Muscle layer of duodenum (tissue), 2 donors: ENCODE data around the gene PSMB4.
"Not testable (repeated sequence)": the region's sequence is repeated elsewhere in the genome, so short reads cannot be mapped to it uniquely, and the experiment has no call there.

Source experiments
- H3K27ac ChIP-seq: one replicate; pipeline ENCODE4 v1.7.0; 2013; ENCODE audit warnings: mild to moderate bottlenecking, low read length
- H3K27me3 ChIP-seq: one replicate; pipeline ENCODE4 v1.7.0; 2013; ENCODE audit warnings: low read depth, mild to moderate bottlenecking, control low read depth, low read length
- H3K36me3 ChIP-seq, 2 donors: one replicate each; pipeline ENCODE4 v1.7.0; 2013; ENCODE audit warnings: low read length in 2 of 2, control low read depth in 1 of 2, mild to moderate bottlenecking in 1 of 2; ENCODE audit not compliant: insufficient read depth in 2 of 2, control insufficient read depth in 1 of 2
- H3K4me1 ChIP-seq, 2 donors: one replicate each; pipeline ENCODE4 v1.7.0; 2013; ENCODE audit warnings: low read length in 2 of 2, mild to moderate bottlenecking in 2 of 2, control low read depth in 1 of 2, moderate library complexity in 1 of 2; ENCODE audit not compliant: insufficient read depth in 2 of 2, control insufficient read depth in 1 of 2
- H3K4me3 ChIP-seq, 2 donors: one replicate each; pipeline ENCODE4 v1.7.0; 2013; ENCODE audit warnings: low read length in 2 of 2, low read depth in 1 of 2, mild to moderate bottlenecking in 1 of 2
- H3K9me3 ChIP-seq, 2 donors: one replicate each; pipeline ENCODE4 v1.7.0; 2013; ENCODE audit warnings: low read length in 2 of 2, control low read depth in 1 of 2, mild to moderate bottlenecking in 1 of 2; ENCODE audit not compliant: control insufficient read depth in 1 of 2
- donor health status: healthy.

PSMB4 gene

DNA sequence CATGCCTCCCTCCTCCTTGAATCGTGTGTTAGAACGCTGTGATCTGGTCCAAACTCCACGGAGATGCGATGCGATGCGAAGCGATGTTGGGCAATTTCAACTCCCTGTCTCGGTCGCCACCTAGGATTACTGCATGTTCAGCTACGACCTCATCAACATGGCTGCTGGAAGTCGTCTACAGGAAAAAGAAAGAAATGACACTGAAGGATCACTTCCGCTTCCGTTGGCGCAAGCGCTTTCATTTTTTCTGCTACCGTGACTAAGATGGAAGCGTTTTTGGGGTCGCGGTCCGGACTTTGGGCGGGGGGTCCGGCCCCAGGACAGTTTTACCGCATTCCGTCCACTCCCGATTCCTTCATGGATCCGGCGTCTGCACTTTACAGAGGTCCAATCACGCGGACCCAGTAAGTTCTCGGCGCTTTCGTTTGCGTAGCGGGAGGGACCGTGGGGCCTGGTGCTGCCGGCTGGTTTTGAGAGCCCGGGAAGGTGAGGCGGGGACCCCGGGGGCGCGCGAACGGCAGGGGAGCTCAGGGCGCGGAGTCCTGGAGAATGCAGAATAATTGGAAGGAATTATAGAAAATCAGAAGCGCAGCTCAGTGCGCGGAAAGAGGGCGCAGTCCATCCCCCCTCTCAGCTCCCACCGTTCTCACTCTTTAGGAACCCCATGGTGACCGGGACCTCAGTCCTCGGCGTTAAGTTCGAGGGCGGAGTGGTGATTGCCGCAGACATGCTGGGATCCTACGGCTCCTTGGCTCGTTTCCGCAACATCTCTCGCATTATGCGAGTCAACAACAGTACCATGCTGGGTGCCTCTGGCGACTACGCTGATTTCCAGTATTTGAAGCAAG is at the start of gene PSMB4:
Gene PSMB4, plus strand, starts transcription at position 250 of the 848 bp plus-strand sequence. Its CDS starts 15 bp downstream, at position 265.
- Histone ChIP-seq H3K4me1 (peaks cover 11 to 14% of the 10 kb centered on the region in 2 donors), H3K27me3 (no peaks in the 10 kb centered on the region), H3K36me3 (peaks cover 28 to 31% of the 10 kb centered on the region in 2 donors), H3K9me3 (no peaks in the 10 kb centered on the region), H3K4me3 (peak within 1 kb of the TSS; percentile 82 to 88), H3K27ac (peak within 1 kb of the TSS; percentile 85)

GRCh38 chr1:151350323-151350722 is 49.0 kb upstream of the PSMB4 start:
- H3K36me3 ChIP-seq, H3K9me3 ChIP-seq, H3K27ac ChIP-seq, H3K27me3 ChIP-seq, H3K4me3 ChIP-seq: not testable (repeated sequence)
- H3K4me1 ChIP-seq: peaks cover 8 to 10% of the 10 kb centered on the region in 2 donors

GRCh38 chr1:151352021-151352718 is 47.2 kb upstream of the PSMB4 start:
- Histone ChIP-seq H3K27ac (no peak overlapping the region), H3K4me3 (no peak overlapping the region), H3K36me3 (no peaks in the 10 kb centered on the region), H3K9me3 (no peaks in the 10 kb centered on the region), H3K27me3 (no peaks in the 10 kb centered on the region), H3K4me1 (no peaks in the 10 kb centered on the region)

DNA sequence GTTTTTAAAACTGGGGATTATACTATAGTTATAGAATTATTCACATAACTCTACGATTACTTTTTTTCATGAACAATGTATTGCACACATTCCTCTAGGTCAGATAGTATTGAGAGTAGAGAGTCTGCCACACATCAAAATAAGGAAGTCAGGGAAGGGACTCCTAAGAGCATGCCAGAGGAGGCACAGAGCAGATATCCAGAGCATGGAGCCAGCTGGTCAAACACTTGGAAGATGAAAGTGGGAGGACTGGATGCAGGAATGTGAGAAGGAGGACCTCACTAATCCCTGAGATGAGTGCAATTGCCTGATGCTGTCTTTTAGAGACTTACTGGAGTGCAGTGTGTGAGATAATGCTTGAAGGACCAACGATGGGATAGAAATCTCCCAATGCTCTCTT is 42.7 kb upstream of the PSMB4 start:
- Histone ChIP-seq H3K36me3 (no peaks in the 10 kb centered on the region), H3K9me3 (no peaks in the 10 kb centered on the region), H3K4me1 (no peaks in the 10 kb centered on the region), H3K27me3 (no peaks in the 10 kb centered on the region), H3K27ac (no peak overlapping the region), H3K4me3 (no peak overlapping the region)

DNA sequence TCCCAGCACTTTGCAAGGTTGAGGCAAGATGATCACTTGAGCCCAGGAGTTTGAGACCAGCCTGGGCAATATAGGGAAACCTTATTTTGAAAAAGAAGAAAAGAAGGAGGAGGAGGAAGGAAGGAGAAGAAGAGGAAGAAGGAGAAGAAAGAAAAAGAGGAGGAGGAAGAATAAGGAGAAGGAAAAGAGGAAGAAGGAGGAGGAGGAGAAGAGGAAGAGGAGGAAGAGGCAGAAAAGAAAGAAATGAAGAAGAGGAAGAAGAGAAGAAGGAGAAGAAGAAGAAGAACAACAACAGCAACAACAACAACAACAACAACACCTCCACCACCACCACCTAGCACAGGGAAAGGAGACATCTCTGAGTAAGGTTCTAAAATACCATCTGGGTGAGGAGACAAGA is 37.5 kb upstream of the PSMB4 start:
- H3K36me3 ChIP-seq: peaks cover 25 to 39% of the 10 kb centered on the region in 2 donors

DNA sequence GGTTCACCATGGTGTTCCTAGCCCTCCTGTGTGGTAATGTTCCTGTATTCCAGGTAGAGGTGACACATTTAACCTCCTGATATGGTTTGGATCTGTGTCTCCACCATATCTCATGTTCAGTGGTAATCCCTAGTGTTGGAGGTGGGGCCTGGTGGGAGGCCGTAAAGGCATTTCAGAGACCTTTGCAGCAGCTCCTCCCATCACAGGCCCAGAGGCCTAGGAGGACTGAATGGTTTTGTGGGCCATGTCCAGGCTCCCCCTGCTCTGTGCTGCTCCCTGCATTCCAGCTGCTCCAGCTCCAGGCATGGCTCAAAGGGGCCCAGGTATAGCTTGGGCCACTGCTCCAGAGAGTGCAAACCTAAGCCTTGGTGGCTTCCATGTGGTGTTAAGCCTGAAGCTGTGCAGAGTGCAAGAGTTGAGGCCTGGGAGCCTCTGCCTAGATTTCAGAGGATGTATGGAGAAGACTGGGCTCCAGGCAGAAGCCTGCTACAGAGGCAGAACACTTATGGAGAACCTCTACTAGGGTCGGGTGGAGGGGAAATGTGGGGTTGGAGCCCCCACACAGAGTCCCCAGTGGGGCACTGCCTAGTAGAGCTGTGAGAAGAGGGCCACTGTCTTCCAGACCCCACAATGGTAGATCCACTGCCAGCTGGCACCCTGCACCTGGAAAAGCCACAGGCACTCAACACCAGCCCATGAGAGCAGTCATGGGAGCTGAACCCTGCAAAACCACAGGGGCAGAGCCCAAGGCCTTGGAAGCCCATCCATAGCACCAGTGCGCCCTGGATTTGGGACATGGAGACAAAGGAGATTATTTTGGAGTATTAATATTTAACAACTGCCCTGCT is 36.8 kb upstream of the PSMB4 start:
- Histone ChIP-seq H3K4me3 (no peak overlapping the region), H3K36me3 (peaks cover 28 to 39% of the 10 kb centered on the region in 2 donors), H3K4me1 (no peaks in the 10 kb centered on the region), H3K27me3 (no peaks in the 10 kb centered on the region), H3K27ac (no peak overlapping the region), H3K9me3 (no peaks in the 10 kb centered on the region)

More for the DNA sequence above, 37.5 kb upstream of the PSMB4 start:
- Histone ChIP-seq H3K9me3 (no peaks in the 10 kb centered on the region), H3K4me1 (no peaks in the 10 kb centered on the region), H3K27ac (no peak overlapping the region), H3K27me3 (no peaks in the 10 kb centered on the region), H3K4me3 (no peak overlapping the region)

- Histone ChIP-seq H3K27me3 (no peaks in the 10 kb centered on the region), H3K4me1 (peaks cover 2 to 10% of the 10 kb centered on the region in 2 donors), H3K9me3 (no peaks in the 10 kb centered on the region), H3K27ac (no peak overlapping the region), H3K4me3 (no peak overlapping the region), H3K36me3 (peaks cover 35 to 39% of the 10 kb centered on the region in 2 donors)
Measured at GRCh38 chr1:151364996-151365395, 34.4 kb upstream of the PSMB4 start.

GRCh38 chr1:151367658-151368392 is 31.5 kb upstream of the PSMB4 start:
- H3K4me3 ChIP-seq: no peak overlapping the region
- no peak overlapping the region for H3K27ac ChIP-seq
- peaks cover 7 to 36% of the 10 kb centered on the region in 2 donors for H3K4me1 ChIP-seq
- H3K27me3 ChIP-seq: no peaks in the 10 kb centered on the region
- peaks cover 35% of the 10 kb centered on the region in 2 donors for H3K36me3 ChIP-seq
- no peaks in the 10 kb centered on the region for H3K9me3 ChIP-seq

DNA sequence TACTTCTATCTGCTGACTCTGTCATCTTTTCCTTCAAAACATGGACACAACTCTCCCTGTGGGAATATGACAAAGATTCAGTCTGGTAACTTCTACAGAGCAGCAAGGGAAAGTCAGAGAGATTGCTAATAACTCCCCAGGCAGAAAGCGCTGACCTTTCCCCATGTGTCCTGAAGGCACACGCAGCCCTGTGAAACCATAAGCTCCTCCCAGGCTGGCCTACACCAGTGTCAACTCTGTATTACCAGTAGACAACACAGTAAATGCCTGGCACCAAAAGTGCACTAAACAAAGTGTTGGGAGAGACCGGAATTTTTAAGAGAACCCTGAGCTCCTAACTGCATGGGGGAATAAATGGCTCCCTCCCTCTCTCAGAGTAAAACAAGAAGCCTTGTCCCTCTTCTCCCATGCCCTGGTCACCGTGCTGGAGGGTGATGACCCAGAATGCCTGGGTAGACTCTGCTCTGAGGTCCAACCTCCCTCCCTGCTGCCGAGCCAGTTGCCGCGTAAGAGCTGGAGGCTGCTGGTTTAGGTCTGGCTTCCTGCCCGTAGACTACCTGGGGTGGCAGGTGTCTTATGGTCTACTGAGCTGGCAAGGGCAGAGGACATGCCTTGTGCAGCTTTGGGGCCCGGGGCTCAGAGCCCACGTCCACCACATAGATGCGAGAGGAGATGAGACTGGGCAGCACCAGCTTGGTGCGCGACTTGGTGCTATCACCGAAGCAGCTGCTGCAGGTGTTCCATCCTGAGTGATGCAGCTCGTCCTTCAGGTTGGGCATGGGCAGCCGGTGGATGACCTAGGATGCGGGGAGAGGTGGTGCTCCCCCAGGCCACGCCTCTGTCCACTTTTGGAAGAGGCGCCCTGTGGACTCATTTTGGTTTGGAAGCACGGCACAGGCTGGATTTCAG is 30.7 kb upstream of the PSMB4 start:
- Histone ChIP-seq H3K36me3 (peaks cover 31 to 35% of the 10 kb centered on the region in 2 donors), H3K27ac (no peak overlapping the region), H3K4me1 (peaks cover 7 to 36% of the 10 kb centered on the region in 2 donors), H3K4me3 (no peak overlapping the region), H3K9me3 (no peaks in the 10 kb centered on the region), H3K27me3 (no peaks in the 10 kb centered on the region)

- H3K27me3 ChIP-seq: no peaks in the 10 kb centered on the region
- no peak overlapping the region for H3K27ac ChIP-seq
- H3K4me1 ChIP-seq: peaks cover 7 to 36% of the 10 kb centered on the region in 2 donors
- H3K4me3 ChIP-seq: no peak overlapping the region
- no peaks in the 10 kb centered on the region for H3K9me3 ChIP-seq
- peaks cover 24 to 34% of the 10 kb centered on the region in 2 donors for H3K36me3 ChIP-seq
Measured at GRCh38 chr1:151369302-151369610, 30.1 kb upstream of the PSMB4 start.
